ENCODE data around the gene MAMDC2. TPM values are rescaled to one million over a fixed set of nuclear protein-coding genes. Genes with fewer than 3 reads are reported as not detected.

Gene MAMDC2
- total RNA-seq, 1 experiment from 2014 or later, result 4.6 TPM

DNA sequence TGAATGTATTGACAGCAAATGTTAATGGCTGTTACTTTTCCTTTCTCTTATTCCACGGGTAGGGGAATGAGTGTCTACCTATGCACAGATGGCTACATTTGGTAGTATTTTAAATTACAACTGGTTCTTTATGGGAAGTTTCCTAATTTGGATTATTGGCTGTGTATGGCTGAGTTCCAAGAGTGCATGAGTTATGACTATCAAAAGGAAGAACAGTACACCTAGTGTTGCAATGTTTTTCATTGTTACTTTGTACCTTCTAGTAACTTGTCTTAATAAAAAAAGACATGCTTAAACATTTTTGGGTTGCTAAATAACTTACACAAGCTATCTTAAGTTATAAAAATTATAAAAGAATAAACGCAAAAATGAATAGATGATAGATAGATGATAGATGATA, 35.8 kb upstream of the MAMDC2 start:
- no peak overlapping the region for H3K23ac ChIP-seq (ENCODE audit: insufficient read length, low read depth, low read length)
- H2BK5ac ChIP-seq (ENCODE audit: insufficient read length, low read length), result no peak overlapping the region
- H2BK20ac ChIP-seq (ENCODE audit: low read depth, low read length, poor library complexity, severe bottlenecking), result no peak overlapping the region
- H3K27me3 ChIP-seq (ENCODE audit: insufficient read depth, low read length), result no peaks in the 10 kb centered on the region
- WGBS (ENCODE audit: extremely low coverage, insufficient read length, low lambda C conversion rate), result no CpG with 5 or more reads among the region's 2 CpGs
- Mint-ChIP-seq H3K4me1 (peaks cover 4% of the 10 kb centered on the region in 2 experiments; a peak in 3 of 4 replicates), H3K27me3 (ENCODE audit: low read depth) (no peaks in the 10 kb centered on the region), H3K9me3 (no peaks in the 10 kb centered on the region), H3K27ac (no peak overlapping the region), H3K36me3 (ENCODE audit: insufficient read depth in 1 of 3, low read depth in 3 of 3) (no peaks in the 10 kb centered on the region), H3K4me3 (no peak overlapping the region)
- H2BK120ac ChIP-seq (ENCODE audit: low read depth, low read length, poor library complexity, severe bottlenecking), result no peak overlapping the region
- no peak overlapping the region for H3T11ph ChIP-seq (ENCODE audit: low read length)
- no peak overlapping the region for H4K8ac ChIP-seq (replicated peaks; ENCODE audit: insufficient read length, low read depth, low read length)
- H4K5ac ChIP-seq (ENCODE audit: insufficient read length, low read depth, low read length), result no peak overlapping the region
- no peak overlapping the region for H3K27ac ChIP-seq (ENCODE audit: insufficient read length, low read depth, low read length)
- TF ChIP-seq, protein P1, sequence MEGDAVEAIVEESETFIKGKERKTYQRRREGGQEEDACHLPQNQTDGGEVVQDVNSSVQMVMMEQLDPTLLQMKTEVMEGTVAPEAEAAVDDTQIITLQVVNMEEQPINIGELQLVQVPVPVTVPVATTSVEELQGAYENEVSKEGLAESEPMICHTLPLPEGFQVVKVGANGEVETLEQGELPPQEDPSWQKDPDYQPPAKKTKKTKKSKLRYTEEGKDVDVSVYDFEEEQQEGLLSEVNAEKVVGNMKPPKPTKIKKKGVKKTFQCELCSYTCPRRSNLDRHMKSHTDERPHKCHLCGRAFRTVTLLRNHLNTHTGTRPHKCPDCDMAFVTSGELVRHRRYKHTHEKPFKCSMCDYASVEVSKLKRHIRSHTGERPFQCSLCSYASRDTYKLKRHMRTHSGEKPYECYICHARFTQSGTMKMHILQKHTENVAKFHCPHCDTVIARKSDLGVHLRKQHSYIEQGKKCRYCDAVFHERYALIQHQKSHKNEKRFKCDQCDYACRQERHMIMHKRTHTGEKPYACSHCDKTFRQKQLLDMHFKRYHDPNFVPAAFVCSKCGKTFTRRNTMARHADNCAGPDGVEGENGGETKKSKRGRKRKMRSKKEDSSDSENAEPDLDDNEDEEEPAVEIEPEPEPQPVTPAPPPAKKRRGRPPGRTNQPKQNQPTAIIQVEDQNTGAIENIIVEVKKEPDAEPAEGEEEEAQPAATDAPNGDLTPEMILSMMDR (conservative IDR thresholded peaks at IDR 0.05), result no peak
- H3K4ac ChIP-seq (ENCODE audit: low read depth, low read length), result no peak overlapping the region
- no peak for DNase-seq
- H3K79me2 ChIP-seq (ENCODE audit: insufficient read depth, low read length), result no peaks in the 10 kb centered on the region
- H3K23me2 ChIP-seq (ENCODE audit: insufficient read length, low read depth, low read length, poor library complexity, severe bottlenecking), result no peaks in the 10 kb centered on the region
- H2BK12ac ChIP-seq (ENCODE audit: insufficient read length, low read depth, low read length), result no peak overlapping the region
- H2AFZ ChIP-seq (ENCODE audit: low read length), result no peak overlapping the region
- no peak overlapping the region for H2BK15ac ChIP-seq (ENCODE audit: low read depth, low read length)
- no peaks in the 10 kb centered on the region for H3K4me1 ChIP-seq (ENCODE audit: insufficient read depth, low read length)
- H3K9me3 ChIP-seq (ENCODE audit: control insufficient read depth, low read depth, low read length), result no peaks in the 10 kb centered on the region
- no peak overlapping the region for H4K91ac ChIP-seq (ENCODE audit: insufficient read length, low read depth, low read length)
- H2AK5ac ChIP-seq (ENCODE audit: insufficient read length, low read length), result no peak overlapping the region
- H3K56ac ChIP-seq (ENCODE audit: insufficient read length, low read depth, low read length), result no peak overlapping the region
- no peaks in the 10 kb centered on the region for H4K20me1 ChIP-seq (ENCODE audit: control insufficient read depth, insufficient read depth, insufficient read length)
- no peak overlapping the region for H3K18ac ChIP-seq (ENCODE audit: insufficient read length, low read depth, low read length)
- H3K79me1 ChIP-seq (ENCODE audit: insufficient read depth, low read depth, low read length, poor library complexity, severe bottlenecking), result no peaks in the 10 kb centered on the region
- H3K9ac ChIP-seq (ENCODE audit: extremely low read depth, insufficient read length, low read length), result no peak overlapping the region
- H3K4me2 ChIP-seq (ENCODE audit: insufficient read depth, insufficient read length, low read length), result no peak overlapping the region
- no peak overlapping the region for H3K14ac ChIP-seq (ENCODE audit: insufficient read depth, low read length)
